HG03095 (cell line): ENCODE data around the gene PPFIA2.

Experiments
- ATAC-seq: cut with Tn5 transposase; IDR thresholded peaks from one replicate; pipeline ENCODE4 v1.9.1; 2021; ENCODE audit warnings: moderate library complexity; ENCODE audit not compliant: unreplicated experiment

Gene PPFIA2

DNA sequence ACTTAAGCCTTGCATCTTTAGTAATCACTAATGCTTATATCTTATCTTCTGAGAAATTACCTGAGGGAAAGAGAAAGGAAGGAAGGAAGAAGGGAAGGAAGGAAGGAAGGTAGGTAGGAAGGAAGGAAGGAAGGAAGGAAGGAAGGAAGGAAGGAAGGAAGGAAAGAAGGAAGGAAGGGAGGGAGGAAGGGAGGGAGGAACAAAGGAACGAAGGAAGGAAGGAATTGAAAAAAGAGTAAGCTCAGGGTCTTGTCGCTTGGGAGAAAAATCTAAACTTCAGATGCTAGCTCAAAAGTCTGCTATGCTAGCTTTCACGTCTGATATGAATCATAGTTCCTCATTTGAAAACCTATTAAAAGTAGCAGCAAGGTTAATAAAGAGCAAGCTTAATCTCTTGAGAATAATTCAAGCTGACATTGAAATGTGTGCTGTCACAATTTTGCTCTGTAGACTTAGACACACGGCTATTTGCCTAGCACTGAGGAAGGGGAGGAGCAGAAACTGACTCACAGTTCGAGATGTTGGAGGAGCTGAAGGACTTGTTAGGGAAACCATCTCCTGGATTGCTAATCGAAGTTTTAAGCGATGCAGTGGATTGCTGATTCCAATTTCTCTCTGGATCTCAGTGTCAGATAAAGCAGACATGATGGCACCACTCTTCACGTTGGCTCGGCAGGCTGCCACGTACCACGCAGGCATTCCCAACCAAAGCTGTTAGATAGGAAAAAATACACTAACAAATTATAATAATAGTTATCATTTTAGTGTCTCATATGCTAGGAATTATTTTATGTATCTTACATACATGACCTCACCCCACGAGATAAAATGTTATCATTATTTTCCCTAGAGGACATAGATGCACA lies 464.6 kb downstream of the PPFIA2 start:
- ATAC-seq, result no peak

DNA sequence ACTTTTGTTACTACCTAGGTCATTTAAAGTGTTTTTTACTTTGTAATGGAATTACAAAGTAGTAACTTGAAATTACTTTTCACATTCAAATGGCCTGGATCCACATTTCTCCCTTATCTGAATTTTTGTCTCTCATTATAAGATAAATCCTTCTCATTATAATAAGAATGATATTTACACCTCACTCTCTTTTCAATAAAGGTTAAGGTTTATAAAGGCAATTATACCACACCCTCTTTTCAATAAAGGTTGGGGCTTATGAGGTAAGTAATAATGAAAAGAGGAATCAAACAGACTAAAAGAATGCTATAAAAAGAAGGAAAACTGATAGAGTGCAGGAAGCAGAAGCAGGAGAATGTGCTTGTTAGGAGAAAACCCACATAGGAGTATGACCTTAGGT lies 470.5 kb downstream of the PPFIA2 start:
- no peak for ATAC-seq

DNA sequence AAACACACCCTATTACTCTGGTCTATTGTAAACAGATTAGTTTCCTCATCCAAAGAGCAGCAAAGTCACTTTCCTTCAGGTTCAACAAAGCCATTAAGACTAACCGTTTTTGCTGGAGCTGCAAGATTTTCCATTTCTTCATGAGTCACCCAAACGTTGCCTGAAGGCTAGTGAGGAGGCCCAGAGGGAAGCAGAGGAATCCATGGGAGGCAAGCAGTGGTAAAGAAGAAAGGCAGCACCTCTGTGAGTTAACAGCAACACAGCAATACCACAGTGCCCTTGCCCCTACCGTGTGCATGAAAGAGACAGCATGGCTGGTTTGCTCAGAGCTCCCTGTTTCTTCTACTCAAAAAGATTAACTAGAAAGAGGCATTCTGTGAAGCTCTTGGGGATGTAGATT lies 475.0 kb downstream of the PPFIA2 start:
- ATAC-seq, result no peak

DNA sequence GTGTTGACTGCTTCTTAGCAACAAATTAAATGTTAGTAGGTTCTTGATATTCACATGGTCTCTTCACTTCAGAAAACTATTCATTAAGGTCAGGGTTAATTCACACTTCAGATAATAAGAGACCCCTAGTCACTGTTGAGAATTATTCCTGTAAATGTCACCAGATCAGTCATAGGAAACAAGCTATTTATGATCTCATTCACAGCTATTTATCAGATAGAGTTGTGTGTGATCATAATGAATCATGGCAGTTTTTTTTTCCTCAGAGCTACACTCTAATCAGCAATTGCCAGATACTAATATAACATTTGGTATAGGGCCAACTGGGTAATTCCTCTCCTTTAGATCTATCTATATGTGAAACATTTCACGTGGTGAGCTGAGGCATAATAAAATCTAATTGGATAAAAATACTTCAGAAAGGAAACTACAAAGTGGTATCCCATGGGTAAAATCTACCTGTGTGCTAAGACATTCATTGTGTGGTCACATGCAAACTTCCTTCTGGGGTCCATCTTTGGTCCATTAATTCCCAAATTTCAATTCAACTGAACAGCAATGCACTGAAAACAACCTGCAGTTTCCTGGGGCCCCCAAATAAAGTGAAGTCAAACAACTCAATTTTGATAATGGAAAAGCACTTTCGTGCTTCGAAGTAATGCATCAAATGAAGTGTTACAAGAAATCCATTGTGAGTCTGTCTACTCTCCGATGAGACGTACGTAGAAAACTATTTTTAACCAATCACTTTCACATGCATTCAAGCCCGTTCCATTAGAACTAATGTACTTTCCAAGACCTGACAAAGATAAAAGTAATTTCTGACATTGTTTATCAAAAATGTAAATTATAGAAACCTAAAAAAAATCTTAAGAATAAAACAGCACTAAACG lies 484.3 kb downstream of the PPFIA2 start:
- no peak for ATAC-seq

DNA sequence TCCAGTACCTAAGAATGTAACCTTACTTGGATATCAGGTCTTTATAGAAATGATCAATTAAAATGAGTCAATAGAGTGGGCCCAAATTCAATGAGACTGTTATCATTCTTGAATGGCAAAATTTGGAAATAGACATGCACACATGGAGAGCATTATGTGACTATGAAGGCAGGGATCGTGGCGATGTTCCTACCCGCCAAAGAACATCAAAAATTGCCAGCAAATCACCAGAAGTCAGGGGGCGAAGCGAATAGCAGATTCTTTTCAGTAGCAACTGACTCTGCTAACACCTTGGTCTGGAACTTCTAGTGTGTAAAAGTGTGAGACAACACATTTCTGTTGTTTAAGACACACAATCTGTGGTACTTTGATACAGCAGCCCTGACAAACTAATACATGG lies 488.8 kb downstream of the PPFIA2 start:
- no peak for ATAC-seq

DNA sequence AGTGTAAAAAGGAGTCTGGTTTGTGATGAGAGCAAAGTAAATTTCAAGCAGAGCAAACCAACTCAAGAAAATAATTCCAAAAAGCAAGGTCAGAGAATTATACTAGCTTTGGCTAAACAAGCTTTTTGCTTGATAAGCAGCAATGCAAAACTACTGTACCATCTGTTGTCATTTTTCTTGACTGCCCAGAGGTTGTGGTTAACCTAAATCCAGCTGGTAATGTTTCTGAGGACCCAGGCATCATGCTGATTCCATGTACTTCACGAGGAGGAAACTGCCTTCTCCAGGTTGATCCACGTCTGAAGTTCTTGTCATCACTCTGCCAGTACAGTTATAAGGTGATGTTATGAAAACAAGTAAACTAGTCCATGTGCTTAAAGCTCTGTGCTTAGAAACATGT lies 496.1 kb downstream of the PPFIA2 start:
- ATAC-seq, result no peak

DNA sequence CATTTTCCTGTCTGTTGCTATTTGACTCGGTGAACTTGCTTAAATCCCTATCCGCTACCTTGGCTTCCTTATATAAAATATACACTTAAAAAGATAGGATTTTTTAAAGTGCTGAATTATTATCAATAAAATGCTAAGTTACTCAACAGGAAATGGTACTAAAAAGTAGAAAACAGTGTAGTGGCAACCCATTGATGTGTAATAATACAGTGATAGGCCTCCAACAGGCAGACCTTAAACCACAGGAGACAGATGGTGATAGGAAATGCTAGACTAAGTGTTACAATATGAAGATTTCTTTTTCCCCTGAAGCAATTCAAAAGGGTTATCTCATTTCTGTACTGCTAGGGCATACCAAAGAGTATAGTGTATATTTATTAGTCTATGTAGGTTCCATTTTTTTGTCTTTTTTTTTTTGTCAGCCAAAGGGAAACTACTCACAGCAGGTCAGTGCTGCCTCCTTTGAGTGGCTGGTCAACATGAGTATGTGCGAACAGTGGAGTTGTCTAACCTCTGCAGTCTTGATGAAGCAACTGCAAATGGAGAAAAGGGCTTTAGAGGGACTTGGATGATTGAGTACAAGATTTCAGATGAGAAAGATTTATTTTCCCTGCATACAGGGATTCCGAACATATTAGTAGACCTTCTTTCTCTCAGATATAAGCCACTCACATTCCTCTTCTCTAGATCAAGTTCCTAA lies 497.5 kb downstream of the PPFIA2 start:
- no peak for ATAC-seq

DNA sequence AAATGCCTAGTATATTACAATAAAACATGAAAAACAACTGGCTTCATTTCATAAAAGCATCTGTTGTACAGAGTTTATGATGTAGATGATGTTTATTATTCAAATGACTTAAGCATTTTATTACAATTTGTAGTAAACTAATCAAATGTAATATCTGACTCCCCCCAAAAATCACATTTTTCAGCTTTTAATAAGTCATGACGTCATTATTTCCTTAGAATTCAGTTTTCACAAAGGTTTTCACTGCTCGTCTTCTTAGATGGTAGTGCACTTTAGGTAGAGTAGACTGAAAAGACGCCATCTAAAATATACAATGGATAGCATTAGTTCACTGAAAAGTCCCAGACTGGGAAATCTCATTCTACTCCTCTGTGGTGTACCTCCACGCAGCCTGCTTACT lies 499.8 kb downstream of the PPFIA2 start:
- no peak for ATAC-seq

DNA sequence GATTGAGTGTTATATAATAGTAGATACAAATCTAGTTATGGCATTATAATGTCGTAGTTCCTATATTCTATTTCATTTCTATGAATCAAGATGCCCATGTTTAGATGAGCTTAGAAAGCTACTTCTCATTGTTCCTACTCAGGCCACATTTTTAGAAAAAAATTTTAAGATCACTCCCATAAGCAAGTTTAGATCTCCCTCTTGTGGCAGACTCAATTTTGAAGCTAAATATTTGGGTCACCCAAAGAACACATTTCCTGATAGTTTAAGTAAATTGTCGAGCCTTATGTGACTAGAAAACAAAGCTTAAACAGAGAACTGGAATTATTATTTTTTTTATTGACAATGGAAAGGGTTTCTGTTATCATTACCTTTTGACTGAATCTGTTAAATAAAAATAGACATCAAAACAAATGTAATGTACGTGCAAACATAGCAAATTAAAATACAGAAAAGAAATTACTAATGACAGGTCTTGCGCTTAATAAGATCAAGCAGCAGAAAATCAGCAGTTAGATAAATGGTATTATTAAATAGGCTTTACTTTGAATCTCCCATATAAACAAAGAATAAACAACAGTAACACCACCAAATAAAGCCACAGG lies 501.1 kb downstream of the PPFIA2 start:
- ATAC-seq, result no peak

DNA sequence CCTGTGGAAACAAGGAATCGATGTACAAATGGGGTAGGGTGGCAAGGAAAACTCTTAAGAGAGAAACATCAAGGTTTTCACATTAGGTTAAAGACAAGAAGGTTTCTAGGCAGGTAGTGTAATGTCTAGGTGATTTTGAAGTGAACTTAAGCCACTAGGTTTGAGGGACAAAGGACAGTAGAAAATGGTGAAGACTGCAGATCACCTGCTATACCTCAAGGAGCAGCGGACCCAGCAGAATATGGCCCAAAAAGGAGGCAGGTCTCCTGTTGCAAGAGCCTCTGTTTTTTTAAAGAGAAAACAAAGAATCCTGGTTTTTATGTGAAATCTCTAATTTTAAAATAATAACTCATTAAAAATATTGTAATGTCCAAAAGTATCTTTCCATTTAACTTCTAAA lies 503.2 kb downstream of the PPFIA2 start:
- ATAC-seq, result no peak

DNA sequence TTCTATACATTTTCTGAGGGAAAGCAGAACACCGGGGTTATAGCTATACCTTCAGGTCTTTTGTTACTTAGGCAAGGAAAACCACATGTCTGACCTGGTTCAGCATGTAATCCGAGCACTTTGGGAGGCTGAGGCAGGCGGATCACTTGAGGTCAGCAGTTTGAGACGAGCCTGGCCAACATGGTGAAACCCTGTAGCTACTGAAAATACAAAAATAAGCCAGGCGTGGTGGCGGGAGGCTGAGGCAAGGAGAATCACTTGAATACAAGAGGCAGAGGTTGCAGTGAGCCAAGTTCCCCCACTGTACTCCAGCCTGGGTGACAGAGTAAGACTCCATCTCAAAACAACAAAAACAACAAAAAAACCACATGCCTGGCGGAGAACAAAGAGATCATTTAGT lies 503.7 kb downstream of the PPFIA2 start:
- no peak for ATAC-seq

DNA sequence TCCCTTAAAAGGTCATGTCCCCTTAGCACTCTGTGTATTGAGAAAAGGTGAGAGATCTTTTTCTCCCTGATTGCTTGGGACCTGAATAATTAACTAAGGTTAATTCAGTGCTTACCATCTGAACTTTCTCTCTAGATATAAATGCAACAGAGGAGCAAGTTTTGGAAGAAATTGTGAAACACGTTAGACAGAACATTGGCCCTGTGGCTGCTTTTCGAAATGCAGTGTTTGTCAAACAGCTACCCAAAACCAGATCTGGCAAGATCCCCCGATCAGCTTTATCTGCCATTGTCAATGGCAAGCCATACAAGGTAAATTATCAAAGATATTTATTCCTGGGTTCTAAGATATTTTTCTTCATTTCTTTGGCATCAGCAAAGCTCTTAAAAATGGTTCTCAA lies 505.8 kb downstream of the PPFIA2 start:
- ATAC-seq, result no peak

DNA sequence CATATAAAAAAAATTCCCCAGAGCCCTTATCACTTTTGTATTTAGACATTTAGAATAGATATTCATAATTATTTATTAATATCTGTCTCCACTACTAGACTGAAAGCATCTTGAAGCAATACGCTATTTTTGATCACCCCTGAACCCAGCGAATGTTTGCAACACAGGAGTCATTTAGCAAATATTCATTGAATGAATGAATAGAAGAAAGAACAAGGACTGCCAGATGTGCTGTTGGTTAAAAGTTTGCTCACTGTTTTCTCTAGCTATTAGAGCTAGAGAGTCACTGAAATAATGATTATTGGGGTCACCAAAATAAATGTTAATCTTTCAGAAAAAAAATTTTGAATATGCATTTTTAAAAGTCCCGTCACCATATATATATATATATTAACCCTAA lies 506.9 kb downstream of the PPFIA2 start:
- ATAC-seq, result no peak

DNA sequence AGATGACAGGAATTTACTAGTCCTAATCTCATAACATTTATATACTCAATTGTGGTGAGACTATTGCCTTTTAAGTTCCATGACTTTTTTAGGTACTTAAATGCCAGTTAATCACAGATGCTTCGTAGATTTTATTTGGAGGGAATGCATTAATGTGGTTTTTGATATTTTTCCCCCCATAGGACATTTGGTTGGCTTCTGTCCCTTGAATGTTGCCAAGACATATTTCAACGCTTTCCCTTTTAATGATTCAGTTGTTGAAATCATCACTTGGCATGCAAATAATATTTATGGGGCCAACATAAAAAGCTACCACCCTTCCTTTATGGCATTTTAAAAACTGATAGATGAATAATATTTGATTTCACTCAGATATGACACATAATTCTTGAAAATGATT lies 509.2 kb downstream of the PPFIA2 start:
- no peak for ATAC-seq

DNA sequence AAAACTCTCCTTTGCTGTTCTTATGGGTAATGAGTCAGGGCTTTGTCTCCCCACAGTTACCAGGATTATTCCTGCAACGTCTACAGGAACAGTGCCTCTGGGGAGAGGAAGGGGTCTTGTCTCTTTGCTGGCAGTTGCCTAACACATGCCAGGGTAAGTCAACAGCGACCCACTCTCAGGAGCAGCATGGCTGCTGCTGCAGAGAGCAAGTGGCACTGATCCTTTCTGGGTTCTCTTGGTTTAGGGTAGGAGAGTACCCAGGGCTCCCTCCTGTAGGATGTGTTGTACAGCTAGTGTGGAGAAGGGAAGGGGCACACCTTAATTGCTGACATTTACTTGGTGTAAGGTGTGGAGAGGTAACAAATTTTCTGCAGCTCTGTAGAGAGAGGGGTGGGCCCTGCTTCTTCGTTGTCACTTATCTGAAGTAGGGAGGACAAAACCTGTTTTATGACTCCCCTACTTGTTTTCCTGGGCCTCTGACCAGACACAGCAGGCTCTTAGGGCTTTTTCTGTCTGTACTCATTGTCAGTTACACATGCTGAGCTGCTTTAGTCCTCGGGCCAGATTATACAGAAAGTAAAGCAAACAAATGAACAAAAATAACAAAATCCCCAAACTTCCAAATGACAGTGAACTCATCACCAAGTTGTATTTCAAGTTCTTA lies 513.1 kb downstream of the PPFIA2 start:
- no peak for ATAC-seq

DNA sequence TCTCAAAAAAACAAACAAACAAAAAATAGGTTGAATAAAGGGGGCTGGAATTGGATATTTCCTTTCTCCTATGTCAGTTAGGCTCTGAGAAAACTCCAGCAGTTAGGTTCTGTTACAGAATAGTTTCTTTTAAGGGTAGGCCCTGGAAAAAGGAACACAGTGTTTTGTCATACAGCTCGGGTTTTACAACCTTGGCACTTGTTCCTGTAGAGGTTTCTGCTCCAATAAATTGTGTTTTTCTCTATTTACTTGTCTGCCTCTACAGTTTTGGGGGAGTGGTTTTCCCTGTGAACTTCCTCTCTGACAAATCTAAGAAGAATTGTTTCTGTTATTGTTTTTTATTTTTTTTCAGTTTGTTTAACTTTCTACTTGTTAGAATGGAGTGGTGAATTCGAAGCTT lies 513.7 kb downstream of the PPFIA2 start:
- no peak for ATAC-seq

DNA sequence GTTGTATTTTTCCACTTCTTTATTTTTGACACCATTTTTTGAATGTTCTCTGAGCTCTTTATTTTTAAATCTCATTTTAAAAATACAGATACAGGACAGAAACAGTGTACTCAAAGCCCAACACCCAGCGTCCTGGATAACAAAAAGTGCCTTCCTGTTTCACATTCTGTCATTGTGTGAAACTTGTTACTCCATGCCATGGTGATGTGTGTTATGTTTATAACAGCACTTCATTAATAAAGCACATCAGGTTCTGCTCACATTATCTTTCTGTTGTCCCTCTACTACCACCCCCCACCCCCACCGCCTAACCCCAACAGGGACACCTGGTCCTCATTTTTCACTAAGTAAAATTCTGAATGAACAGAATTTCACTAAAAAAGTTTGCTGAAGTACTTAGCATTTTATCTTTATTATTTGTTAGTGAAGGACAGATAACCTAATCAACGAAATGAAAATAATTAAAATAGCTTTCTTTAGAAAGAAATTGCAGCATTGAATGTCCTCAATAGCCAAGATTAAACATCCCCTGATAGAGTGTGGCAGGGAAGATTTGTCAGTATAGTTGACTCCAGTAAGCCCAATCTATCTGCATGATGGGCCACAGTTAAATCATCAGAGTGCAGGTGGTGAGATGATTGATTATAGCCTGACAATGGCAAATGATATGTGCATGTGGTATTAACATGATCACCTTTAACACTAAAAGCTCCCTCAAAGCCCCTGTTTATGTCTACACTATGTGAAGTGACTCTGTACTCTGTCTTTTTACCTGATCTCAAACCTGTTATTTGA lies 527.4 kb downstream of the PPFIA2 start:
- ATAC-seq, result no peak

DNA sequence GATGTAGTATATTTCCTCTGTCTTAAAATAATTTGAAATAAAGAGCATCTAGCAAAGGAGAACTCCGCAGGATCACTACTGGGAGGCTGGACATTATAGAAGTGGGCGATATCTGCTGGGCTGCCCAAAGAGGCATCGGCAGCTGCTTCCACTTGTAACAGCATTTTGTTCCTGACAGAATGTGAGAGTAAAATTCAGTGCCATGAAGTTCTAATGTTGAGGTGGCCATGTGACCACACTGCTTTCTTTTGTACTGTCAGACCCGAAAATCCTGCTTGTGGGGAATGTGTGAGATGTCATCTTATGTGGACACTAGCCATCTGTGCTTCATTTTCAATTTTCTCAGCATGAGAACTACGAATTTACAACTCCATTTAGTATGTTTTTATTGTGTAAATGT lies 529.4 kb downstream of the PPFIA2 start:
- ATAC-seq, result no peak

DNA sequence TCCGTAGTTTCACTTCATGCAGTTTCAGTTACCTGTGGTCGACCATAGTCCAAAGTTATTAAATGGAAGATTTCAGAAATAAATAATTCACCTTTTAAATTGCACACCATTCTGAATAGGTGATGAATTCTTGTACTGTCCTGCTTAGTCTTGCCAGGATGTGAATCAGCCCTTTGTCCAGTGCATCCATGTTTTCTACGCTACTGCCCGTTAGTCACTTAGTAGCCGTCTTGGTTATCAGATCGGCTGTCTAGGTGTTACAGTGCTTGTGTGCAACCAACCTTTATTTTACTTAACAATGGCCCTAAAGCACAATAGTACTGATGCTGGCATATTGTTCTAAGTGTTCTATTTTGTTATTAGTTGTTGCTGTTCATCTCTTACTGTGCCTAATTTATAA lies 534.5 kb downstream of the PPFIA2 start:
- no peak for ATAC-seq
